A673 (cell line): Measurements from ENCODE around the gene CCDC106.

Source experiments
- EZH2 ChIP-seq: fragments of 200-600 bp; sonication (generic); IDR thresholded peaks from 2 replicates; pipeline ENCODE4 v1.6.1; 2017; ENCODE audit warnings: borderline replicate concordance, low read depth, mild to moderate bottlenecking, mixed read lengths, antibody characterized with exemption, low read length; ENCODE audit not compliant: poor library complexity, severe bottlenecking
- TF ChIP-seq, protein P1 (sequence below): fragments of 300-800, 200-600 bp; sonication (generic); conservative IDR thresholded peaks from 2 replicates; pipeline ENCODE4 v1.5.1; 2017; ENCODE audit warnings: low read depth, mild to moderate bottlenecking, antibody characterized with exemption, low read length, moderate library complexity, mixed read lengths

DNA sequence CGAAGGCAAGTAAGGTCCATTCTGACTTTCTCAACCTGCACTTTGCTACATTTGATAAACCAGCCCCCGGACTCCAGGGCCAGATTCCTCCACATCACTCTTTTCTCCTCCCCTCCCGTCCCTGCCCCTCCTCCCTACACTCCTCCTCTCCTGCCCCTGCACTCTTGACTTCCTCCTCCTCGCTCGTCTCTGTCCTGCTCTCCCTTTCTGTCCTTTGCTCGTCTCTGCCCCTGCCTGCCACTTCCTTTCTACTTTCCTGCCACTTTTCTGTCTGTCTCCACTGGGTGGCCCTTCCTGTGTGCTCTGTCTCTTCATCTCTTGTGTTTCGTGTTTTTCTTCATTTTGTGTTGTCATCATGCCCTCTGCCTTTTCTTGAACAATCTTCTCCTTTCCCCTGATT, 13.8 kb downstream of the CCDC106 start:
- TF ChIP-seq, protein P1, sequence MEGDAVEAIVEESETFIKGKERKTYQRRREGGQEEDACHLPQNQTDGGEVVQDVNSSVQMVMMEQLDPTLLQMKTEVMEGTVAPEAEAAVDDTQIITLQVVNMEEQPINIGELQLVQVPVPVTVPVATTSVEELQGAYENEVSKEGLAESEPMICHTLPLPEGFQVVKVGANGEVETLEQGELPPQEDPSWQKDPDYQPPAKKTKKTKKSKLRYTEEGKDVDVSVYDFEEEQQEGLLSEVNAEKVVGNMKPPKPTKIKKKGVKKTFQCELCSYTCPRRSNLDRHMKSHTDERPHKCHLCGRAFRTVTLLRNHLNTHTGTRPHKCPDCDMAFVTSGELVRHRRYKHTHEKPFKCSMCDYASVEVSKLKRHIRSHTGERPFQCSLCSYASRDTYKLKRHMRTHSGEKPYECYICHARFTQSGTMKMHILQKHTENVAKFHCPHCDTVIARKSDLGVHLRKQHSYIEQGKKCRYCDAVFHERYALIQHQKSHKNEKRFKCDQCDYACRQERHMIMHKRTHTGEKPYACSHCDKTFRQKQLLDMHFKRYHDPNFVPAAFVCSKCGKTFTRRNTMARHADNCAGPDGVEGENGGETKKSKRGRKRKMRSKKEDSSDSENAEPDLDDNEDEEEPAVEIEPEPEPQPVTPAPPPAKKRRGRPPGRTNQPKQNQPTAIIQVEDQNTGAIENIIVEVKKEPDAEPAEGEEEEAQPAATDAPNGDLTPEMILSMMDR, result no peak
- TF ChIP-seq EZH2, result no peak
